ENCODE data around the gene TACR1.

DNA sequence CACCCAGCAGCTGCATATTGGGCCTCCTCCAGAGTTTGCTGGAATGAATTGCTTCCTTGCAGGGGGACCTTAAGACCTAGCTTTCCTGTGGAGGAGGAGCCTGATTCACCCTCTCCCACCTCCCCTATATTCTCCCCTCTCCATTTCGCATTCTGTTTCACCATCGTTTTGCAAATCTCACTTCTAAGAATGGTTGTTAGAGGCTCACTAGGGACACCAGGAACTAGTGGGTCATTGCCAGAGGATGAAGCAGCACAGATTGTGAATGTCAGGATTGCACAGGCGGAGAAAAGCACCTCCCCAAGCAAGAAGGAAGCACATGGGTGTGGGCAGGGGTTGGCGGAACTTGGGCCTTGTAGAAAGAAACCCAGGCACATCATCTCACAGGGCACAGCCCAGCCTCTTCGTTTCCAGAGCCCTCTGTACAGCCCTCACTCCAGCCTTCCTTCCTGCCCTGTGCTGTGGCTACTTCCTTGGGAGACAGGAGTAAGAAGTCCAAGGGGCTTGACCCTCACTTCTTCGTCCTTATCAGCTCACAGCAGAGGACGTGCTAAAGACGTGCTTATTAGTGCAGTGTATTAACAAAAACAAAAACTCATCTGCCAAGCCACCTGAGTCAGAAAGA, 63.4 kb downstream of the TACR1 start:
- TF ChIP-seq, protein P1, sequence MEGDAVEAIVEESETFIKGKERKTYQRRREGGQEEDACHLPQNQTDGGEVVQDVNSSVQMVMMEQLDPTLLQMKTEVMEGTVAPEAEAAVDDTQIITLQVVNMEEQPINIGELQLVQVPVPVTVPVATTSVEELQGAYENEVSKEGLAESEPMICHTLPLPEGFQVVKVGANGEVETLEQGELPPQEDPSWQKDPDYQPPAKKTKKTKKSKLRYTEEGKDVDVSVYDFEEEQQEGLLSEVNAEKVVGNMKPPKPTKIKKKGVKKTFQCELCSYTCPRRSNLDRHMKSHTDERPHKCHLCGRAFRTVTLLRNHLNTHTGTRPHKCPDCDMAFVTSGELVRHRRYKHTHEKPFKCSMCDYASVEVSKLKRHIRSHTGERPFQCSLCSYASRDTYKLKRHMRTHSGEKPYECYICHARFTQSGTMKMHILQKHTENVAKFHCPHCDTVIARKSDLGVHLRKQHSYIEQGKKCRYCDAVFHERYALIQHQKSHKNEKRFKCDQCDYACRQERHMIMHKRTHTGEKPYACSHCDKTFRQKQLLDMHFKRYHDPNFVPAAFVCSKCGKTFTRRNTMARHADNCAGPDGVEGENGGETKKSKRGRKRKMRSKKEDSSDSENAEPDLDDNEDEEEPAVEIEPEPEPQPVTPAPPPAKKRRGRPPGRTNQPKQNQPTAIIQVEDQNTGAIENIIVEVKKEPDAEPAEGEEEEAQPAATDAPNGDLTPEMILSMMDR (IDR thresholded peaks at IDR 0.05): no peak
- TF ChIP-seq EP300 (IDR thresholded peaks at IDR 0.05) (no peak), POLR2A (IDR thresholded peaks at IDR 0.05) (no peak)
